ENCODE measurements around the gene TOR2A.

DNA sequence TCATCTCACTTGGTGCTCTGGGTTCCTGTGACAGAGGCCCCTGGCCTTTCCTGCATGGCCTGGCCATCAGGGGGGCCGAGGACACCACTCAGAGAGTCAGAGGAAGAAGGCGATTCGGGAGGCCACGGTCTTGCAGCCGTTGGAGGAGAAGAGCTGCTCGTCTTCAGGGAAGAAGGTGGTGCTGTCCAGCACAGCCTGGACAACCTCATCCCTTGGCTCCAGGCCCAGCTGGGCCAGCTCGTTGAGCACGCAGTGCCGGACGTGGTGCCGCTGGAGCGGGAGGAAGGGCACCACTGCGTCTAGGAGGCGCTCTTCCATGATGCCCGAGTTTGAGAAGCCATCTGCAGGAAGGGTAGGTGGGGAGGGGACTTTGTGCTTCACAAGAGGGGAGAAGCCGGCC lies 3.2 kb downstream of the TOR2A start:
- TF ChIP-seq, protein P1, sequence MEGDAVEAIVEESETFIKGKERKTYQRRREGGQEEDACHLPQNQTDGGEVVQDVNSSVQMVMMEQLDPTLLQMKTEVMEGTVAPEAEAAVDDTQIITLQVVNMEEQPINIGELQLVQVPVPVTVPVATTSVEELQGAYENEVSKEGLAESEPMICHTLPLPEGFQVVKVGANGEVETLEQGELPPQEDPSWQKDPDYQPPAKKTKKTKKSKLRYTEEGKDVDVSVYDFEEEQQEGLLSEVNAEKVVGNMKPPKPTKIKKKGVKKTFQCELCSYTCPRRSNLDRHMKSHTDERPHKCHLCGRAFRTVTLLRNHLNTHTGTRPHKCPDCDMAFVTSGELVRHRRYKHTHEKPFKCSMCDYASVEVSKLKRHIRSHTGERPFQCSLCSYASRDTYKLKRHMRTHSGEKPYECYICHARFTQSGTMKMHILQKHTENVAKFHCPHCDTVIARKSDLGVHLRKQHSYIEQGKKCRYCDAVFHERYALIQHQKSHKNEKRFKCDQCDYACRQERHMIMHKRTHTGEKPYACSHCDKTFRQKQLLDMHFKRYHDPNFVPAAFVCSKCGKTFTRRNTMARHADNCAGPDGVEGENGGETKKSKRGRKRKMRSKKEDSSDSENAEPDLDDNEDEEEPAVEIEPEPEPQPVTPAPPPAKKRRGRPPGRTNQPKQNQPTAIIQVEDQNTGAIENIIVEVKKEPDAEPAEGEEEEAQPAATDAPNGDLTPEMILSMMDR (IDR thresholded peaks at IDR 0.05; ENCODE audit: poor library complexity), result no peak
- TF ChIP-seq EZH2phosphoT487 (IDR thresholded peaks at IDR 0.05; ENCODE audit: low read depth, severe bottlenecking, unreplicated experiment) (no peak), EZH2 (IDR thresholded peaks at IDR 0.05; ENCODE audit: borderline replicate concordance) (no peak)

Data from hepatocyte (in vitro differentiated cells).